Colonic mucosa (tissue), 4 donors: ENCODE data around the gene LRMDA. TPM values are rescaled to one million over a fixed set of nuclear protein-coding genes. Genes with fewer than 3 reads are reported as not detected.

Source experiments
- DNase-seq: peaks from one replicate; pipeline ENCODE4 v3.0.0-alpha.2; 2020
- H3K27ac ChIP-seq: fragments of 200-600 bp; one replicate; pipeline ENCODE4 v1.8.0; 2021
- H3K27me3 ChIP-seq: fragments of 200-600 bp; one replicate; pipeline ENCODE4 v1.8.0; 2021
- H3K36me3 ChIP-seq: fragments of 200-600 bp; one replicate; pipeline ENCODE4 v1.8.0; 2021
- H3K4me1 ChIP-seq: fragments of 200-600 bp; one replicate; pipeline ENCODE4 v1.8.0; 2021; ENCODE audit warnings: mild to moderate bottlenecking
- H3K4me3 ChIP-seq: fragments of 200-600 bp; one replicate; pipeline ENCODE4 v1.8.0; 2021
- H3K9ac ChIP-seq, 2 donors: one replicate each; pipeline ENCODE4 v1.7.0; 2013; ENCODE audit warnings: control low read depth in 2 of 2, low read depth in 2 of 2, low read length in 2 of 2
- H3K9me3 ChIP-seq: fragments of 200-600 bp; one replicate; pipeline ENCODE4 v1.8.0; 2021
- CTCF ChIP-seq: fragments of 200-600 bp; IDR thresholded peaks from one replicate; pipeline ENCODE4 v1.8.0; 2022; ENCODE audit warnings: antibody characterized with exemption, mild to moderate bottlenecking
- intact Hi-C: fragments of 100-400 bp; cut with DNase I; formaldehyde crosslinking; loops from one replicate; pipeline ENCODE4 v1.14.1; 2022
- total RNA-seq, 2 donors: library from RNA; stranded (reverse); fragmentation: NEBNext Ultra II Directional in 1 of 2; extraction: Animal tissue kit (Norgen Biotek cat#: 25700) in 1 of 2; gene quantifications; one replicate each; pipeline ENCODE4 v1.2.1, GENCODE V29; 2021
- donor health status: healthy.
- donor health status: DM: no; HTN: no; CAD: no.
- donor health status: DM: no; HTN: no; CAD: no.

LRMDA gene
- total RNA-seq, 2 donors from 2014 or later = 2.5 to 5.2 TPM

DNA sequence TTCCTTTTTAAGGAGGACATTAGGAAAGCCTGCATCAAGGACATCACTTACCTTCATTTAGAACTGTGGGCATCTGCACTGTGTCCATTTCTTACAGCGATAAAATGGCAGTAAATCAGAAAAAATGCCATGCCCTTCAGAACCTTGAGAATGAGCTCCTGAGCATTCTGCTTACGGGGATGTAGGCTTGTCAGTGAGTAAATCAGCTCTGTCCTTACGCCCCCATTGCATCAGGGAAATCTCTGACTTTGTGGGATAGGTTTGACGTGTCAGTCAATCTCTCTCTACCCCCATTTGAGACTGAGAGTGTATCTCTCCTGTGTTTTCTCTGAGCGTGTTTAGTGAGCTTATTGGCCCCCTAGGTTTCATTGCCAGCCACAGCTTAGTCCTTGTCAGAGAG is 837.1 kb downstream of the LRMDA start:
- Histone ChIP-seq H3K36me3 (no peaks in the 10 kb centered on the region), H3K4me1 (no peaks in the 10 kb centered on the region), H3K27ac (no peak overlapping the region), H3K27me3 (no peaks in the 10 kb centered on the region), H3K9me3 (no peaks in the 10 kb centered on the region), H3K4me3 (no peak overlapping the region), H3K9ac (no peak overlapping the region)
- DNase-seq = no peak
- no peak for TF ChIP-seq CTCF
- intact Hi-C loops = no loop called here

GRCh38 chr10:76268954-76269353 is 837.5 kb downstream of the LRMDA start:
- Histone ChIP-seq H3K4me1 (no peaks in the 10 kb centered on the region), H3K27me3 (no peaks in the 10 kb centered on the region), H3K9ac (no peak overlapping the region), H3K27ac (no peak overlapping the region), H3K4me3 (no peak overlapping the region), H3K36me3 (no peaks in the 10 kb centered on the region), H3K9me3 (no peaks in the 10 kb centered on the region)
- no peak for TF ChIP-seq CTCF
- no peak for DNase-seq
- intact Hi-C loops = no loop called here

- Histone ChIP-seq H3K36me3 (no peaks in the 10 kb centered on the region), H3K27ac (no peak overlapping the region), H3K4me1 (no peaks in the 10 kb centered on the region), H3K9me3 (no peaks in the 10 kb centered on the region), H3K4me3 (no peak overlapping the region), H3K9ac (no peak overlapping the region), H3K27me3 (no peaks in the 10 kb centered on the region)
- no peak for TF ChIP-seq CTCF
- intact Hi-C loops = no loop called here
- DNase-seq = no peak
These were observed 839.0 kb downstream of the LRMDA start for GRCh38 chr10:76270464-76270863.

DNA sequence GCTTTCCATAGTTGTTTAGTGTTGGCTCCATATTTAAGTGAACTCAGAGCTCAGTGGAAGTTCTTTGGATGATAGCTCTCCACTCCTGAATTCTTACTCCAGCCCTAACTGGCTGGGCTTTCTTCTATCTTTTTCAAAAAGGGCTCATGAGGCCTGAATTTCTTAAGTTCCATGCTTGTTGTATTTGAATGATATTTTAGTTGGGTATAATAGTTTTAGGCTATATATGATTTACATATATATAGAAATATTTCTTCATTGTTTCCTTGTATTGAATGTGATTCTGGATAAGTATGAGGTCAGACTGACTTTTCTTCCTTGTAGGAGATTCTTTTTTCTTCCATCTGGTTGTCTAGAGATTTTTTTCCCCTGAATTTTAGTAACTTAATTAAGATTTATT is 843.5 kb downstream of the LRMDA start:
- Histone ChIP-seq H3K36me3 (no peaks in the 10 kb centered on the region), H3K27me3 (no peaks in the 10 kb centered on the region), H3K9me3 (no peaks in the 10 kb centered on the region), H3K4me1 (no peaks in the 10 kb centered on the region), H3K4me3 (no peak overlapping the region), H3K27ac (no peak overlapping the region), H3K9ac (no peak overlapping the region)
- TF ChIP-seq CTCF = no peak
- no peak for DNase-seq
- intact Hi-C loops = no loop called here

DNA sequence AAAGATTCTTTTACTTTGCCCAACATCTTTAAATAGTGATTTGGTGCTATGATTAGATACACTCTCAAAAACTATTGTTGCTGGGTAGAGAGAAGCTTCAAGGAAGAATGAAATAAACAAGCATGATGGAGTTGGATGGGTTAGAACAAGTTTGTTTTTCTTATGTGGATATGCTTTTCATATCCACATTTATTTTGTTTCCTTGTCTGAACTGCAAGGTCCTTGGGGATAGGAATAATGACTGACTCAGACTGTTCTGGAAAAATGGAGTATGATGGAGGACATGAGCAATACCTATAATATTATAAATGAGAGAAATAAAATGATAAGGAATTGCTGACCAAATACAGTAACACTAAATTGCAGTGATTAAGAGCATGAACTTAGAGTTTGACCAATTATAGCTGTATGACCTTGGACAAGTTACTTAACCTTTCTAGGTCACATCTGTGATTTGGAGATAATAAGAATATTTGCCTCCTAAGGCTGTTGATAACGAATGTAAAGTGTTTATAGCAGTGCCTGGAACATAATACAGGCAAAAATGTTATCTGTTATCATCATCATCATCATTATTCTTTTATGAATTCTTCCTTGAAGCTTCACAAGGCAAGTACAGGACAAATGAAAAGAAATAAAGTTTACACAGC is 847.5 kb downstream of the LRMDA start:
- Histone ChIP-seq H3K4me1 (no peaks in the 10 kb centered on the region), H3K36me3 (no peaks in the 10 kb centered on the region), H3K4me3 (no peak overlapping the region), H3K9me3 (no peaks in the 10 kb centered on the region), H3K27me3 (no peaks in the 10 kb centered on the region), H3K9ac (no peak overlapping the region), H3K27ac (no peak overlapping the region)
- TF ChIP-seq CTCF = no peak
- no peak for DNase-seq
- intact Hi-C loops = no loop called here
